Body of pancreas (tissue), 4 donors: ENCODE measurements around the gene IQGAP2.

Experiments used
- CTCF ChIP-seq, 7 experiments: fragments of 450-650 bp in 4 of 7; fragments of 200-600 bp in 3 of 7; sonication (generic) in 3 of 7; IDR thresholded peaks; one replicate each; pipeline ENCODE4 v1.5.1; 2016 to 2019; ENCODE audit warnings: antibody characterized with exemption in 7 of 7
- POLR2A ChIP-seq, 3 donors: fragments of 450-650 bp; IDR thresholded peaks; one replicate each; pipeline ENCODE4 v1.6.1; 2016; ENCODE audit warnings: antibody characterized with exemption in 3 of 3, mild to moderate bottlenecking in 2 of 3

GRCh38 chr5:76380346-76381066 lies 22.6 kb upstream of the IQGAP2 start:
- no peak for TF ChIP-seq POLR2A (IDR thresholded peaks at IDR 0.05)
- no peak for TF ChIP-seq CTCF (IDR thresholded peaks at IDR 0.05)
